DND-41 (cell line): ENCODE data around the gene UNCX.
"Not testable (repeated sequence)": the region's sequence is repeated elsewhere in the genome, so short reads cannot be mapped to it uniquely, and the experiment has no call there.

Source experiments
- CTCF ChIP-seq: IDR thresholded peaks from 2 replicates; pipeline ENCODE4 v1.5.1; 2012; ENCODE audit warnings: borderline replicate concordance, low read length, moderate library complexity, mild to moderate bottlenecking; ENCODE audit not compliant: poor library complexity, severe bottlenecking; ENCODE audit errors: extremely low read depth
- EZH2 ChIP-seq: IDR thresholded peaks from 3 replicates; pipeline ENCODE4 v1.6.1; 2012; ENCODE audit warnings: borderline replicate concordance, low read depth, mild to moderate bottlenecking, moderate library complexity, low read length, inconsistent platforms; ENCODE audit not compliant: severe bottlenecking

- TF ChIP-seq CTCF, EZH2: not testable (repeated sequence)
Observed at GRCh38 chr7:1279895-1280294, 47.2 kb downstream of the UNCX start.
